GM12878 (cell line): ENCODE data around the gene DCC. TPM values are rescaled to one million over a fixed set of nuclear protein-coding genes. Genes with fewer than 3 reads are reported as not detected.

Experiments used
- ATAC-seq: fragments of 200-7000 bp; cut with Tn5 transposase; 3 replicates; pipeline ENCODE4 v1.9.1; 2020; ENCODE audit warnings: mild to moderate bottlenecking, moderate library complexity
- BruUV-seq: library from RNA; stranded (reverse); fragments of 400-500 nt; replicated peaks from 2 replicates; lab custom pipeline; 2021; lab: Mats Ljungman, UMichigan
- CTCF ChIA-PET: fragments of 300-600 bp; sonication (Branson Sonifier 250); formaldehyde crosslinking; extraction: SDS; loops from one replicate; lab custom pipeline; 2021; ENCODE audit warnings: inconsistent platforms; lab: Yijun Ruan, JAX
- POLR2A ChIA-PET: fragments of 350-600 bp; formaldehyde crosslinking; extraction: SDS; loops from one replicate; lab custom pipeline; 2021; ENCODE audit warnings: inconsistent platforms; lab: Charles Lee
- RAD21 ChIA-PET: fragments of 300-600 bp; sonication (Branson Sonifier 250); formaldehyde crosslinking; loops from one replicate; lab custom pipeline; 2023; ENCODE audit warnings: antibody characterized with exemption; ENCODE audit not compliant: unreplicated experiment; lab: Charles Lee
- SMC1A ChIA-PET: fragments of 300-600 bp; sonication (Branson Sonifier 250); formaldehyde crosslinking; loops from one replicate; lab custom pipeline; 2023; ENCODE audit not compliant: unreplicated experiment, uncharacterized antibody; lab: Charles Lee
- DNase-seq: peaks from one replicate; pipeline ENCODE4 v3.0.0-alpha.2; 2011; ENCODE audit warnings: low read depth, low spot score
- FAIRE-seq: peaks from 3 replicates; lab custom pipeline; 2011; peaks lifted over from hg19 to GRCh38; lab: Jason Lieb, UNC
- H2AFZ ChIP-seq: 2 replicates; pipeline ENCODE4 v1.6.0; 2011; ENCODE audit warnings: low read depth, low read length, control low read depth; ENCODE audit not compliant: control insufficient read depth
- H3K27ac ChIP-seq: 2 replicates; pipeline ENCODE4 v1.5.1; 2011; ENCODE audit warnings: control low read depth; ENCODE audit not compliant: control insufficient read depth, insufficient read depth
- H3K27me3 ChIP-seq, 2 experiments: replicated peaks in 1 of 2; 2 replicates each; pipeline versions ENCODE4 v1.6.0 to v1.6.1; 2011; ENCODE audit warnings: low read length in 1 of 2; ENCODE audit not compliant: control insufficient read depth in 2 of 2, insufficient read depth in 2 of 2
- H3K36me3 ChIP-seq, 2 experiments: 2 replicates each; pipeline ENCODE4 v1.5.1; 2011; ENCODE audit warnings: low read length in 1 of 2; ENCODE audit not compliant: control insufficient read depth in 2 of 2, insufficient read depth in 2 of 2
- H3K4me1 ChIP-seq: 2 replicates; pipeline ENCODE4 v1.6.1; 2011; ENCODE audit warnings: mild to moderate bottlenecking, low read length, moderate library complexity, mixed read lengths; ENCODE audit not compliant: control insufficient read depth, insufficient read depth
- H3K4me2 ChIP-seq: 2 replicates; pipeline ENCODE4 v1.6.0; 2011; ENCODE audit warnings: control low read depth; ENCODE audit not compliant: control insufficient read depth, insufficient read depth
- H3K4me3 ChIP-seq: fragments of 200-600 bp; sonication (generic); 2 replicates; pipeline ENCODE4 v1.5.1; 2016
- H3K79me2 ChIP-seq: 2 replicates; pipeline ENCODE4 v1.6.0; 2011; ENCODE audit warnings: low read length; ENCODE audit not compliant: control insufficient read depth, insufficient read depth
- H3K9ac ChIP-seq: 2 replicates; pipeline ENCODE4 v1.8.0; 2011; ENCODE audit warnings: low read length, control low read depth, mixed read lengths; ENCODE audit not compliant: control insufficient read depth, insufficient read depth
- H3K9me3 ChIP-seq: replicated peaks from 3 replicates; pipeline ENCODE4 v1.5.1; 2011; ENCODE audit warnings: mild to moderate bottlenecking, low read length; ENCODE audit not compliant: control insufficient read depth, insufficient read depth
- H4K20me1 ChIP-seq: 2 replicates; pipeline ENCODE4 v1.6.0; 2011; ENCODE audit not compliant: control insufficient read depth, insufficient read depth
- ASH2L ChIP-seq: fragments of 300-600, 200-600 bp; sonication (generic); IDR thresholded peaks from 2 replicates; pipeline ENCODE4 v1.6.1; 2017; ENCODE audit warnings: low read depth, mild to moderate bottlenecking, borderline replicate concordance
- ATF2 ChIP-seq: IDR thresholded peaks from 2 replicates; pipeline ENCODE4 v1.6.1; 2012; ENCODE audit warnings: low read length, inconsistent platforms
- CBX3 ChIP-seq: fragments of 200-600 bp; sonication (generic); IDR thresholded peaks from 2 replicates; pipeline ENCODE4 v1.6.1; 2016; ENCODE audit warnings: low read depth, borderline replicate concordance
- CEBPB ChIP-seq, 2 experiments: fragments of 150-350 bp in 1 of 2; IDR thresholded peaks; 2 replicates each; pipeline ENCODE4 v1.6.1; 2012 to 2014; ENCODE audit warnings: low read depth in 2 of 2, low read length in 2 of 2, borderline replicate concordance in 1 of 2, inconsistent platforms in 1 of 2
- HDAC2 ChIP-seq: fragments of 200-600 bp; sonication (generic); IDR thresholded peaks from 2 replicates; pipeline ENCODE4 v1.6.1; 2017
- JUND ChIP-seq: IDR thresholded peaks from 2 replicates; pipeline ENCODE4 v1.6.1; 2012; ENCODE audit warnings: low read depth, mild to moderate bottlenecking, low read length, improper control_type of control experiment, moderate library complexity
- KDM1A ChIP-seq: fragments of 200-600 bp; sonication (generic); IDR thresholded peaks from 2 replicates; pipeline ENCODE4 v1.6.1; 2016; ENCODE audit warnings: borderline replicate concordance
- PKNOX1 ChIP-seq: fragments of 450-650 bp; IDR thresholded peaks from 2 replicates; pipeline ENCODE4 v1.6.1; 2016; ENCODE audit warnings: mild to moderate bottlenecking
- SIN3A ChIP-seq: IDR thresholded peaks from 2 replicates; pipeline ENCODE4 v1.6.1; 2012; ENCODE audit warnings: low read depth, low read length, improper control_type of control experiment
- WGBS: methylation state at CpG from one replicate; pipeline ENCODE4 v1.1.6; 2016; ENCODE audit warnings: low lambda C conversion rate; ENCODE audit not compliant: insufficient replicate concordance, insufficient coverage; ENCODE audit errors: missing lambda C conversion rate; 5-methylcytosine and 5-hydroxymethylcytosine counted together
- in situ Hi-C: fragments of 300-500 bp; cut with MboI; formaldehyde crosslinking; loops from 9 replicates; pipeline ENCODE4 v1.14.3; 2018; ENCODE audit warnings: mixed read lengths
- intact Hi-C: fragments of 100-400 bp; cut with micrococcal nuclease; formaldehyde crosslinking; loops from one replicate; pipeline ENCODE4 v1.14.2; 2022; ENCODE audit not compliant: unreplicated experiment
- polyA plus RNA-seq, 11 experiments: library from polyadenylated mRNA; depleted of rRNA in 4 of 11; unstranded in 6 of 11; stranded (reverse) in 5 of 11; fragments of >200 nt; fragmentation: Nextera tagmentation in 4 of 11; fragmentation: Illumina TruSeq in 1 of 11; extraction: Ambion mirVana in 4 of 11; extraction: Trizol in 1 of 11; gene quantifications; 1 replicate in 1 of 11; 2 replicates in 10 of 11; pipeline versions ENCODE4 v1.2.1 to v1.2.3, GENCODE V29; 2011 to 2016; ENCODE audit warnings: inconsistent platforms in 2 of 11, missing spikeins in 2 of 11, low read depth in 1 of 11
- total RNA-seq, 4 experiments: library from RNA; depleted of rRNA in 3 of 4; stranded (reverse); fragments of >200 nt in 3 of 4; fragmentation: Illumina TruSeq in 1 of 4; extraction: Trizol in 1 of 4; gene quantifications; 2 replicates each; pipeline versions ENCODE4 v1.2.1 to v1.2.3, GENCODE V29; 2013 to 2021
- TF ChIP-seq, protein P1 (sequence below): fragments of 450-650 bp; IDR thresholded peaks from 2 replicates; pipeline ENCODE4 v1.6.1; 2017; ENCODE audit warnings: mild to moderate bottlenecking, moderate library complexity

DCC gene
- total and polyA plus RNA-seq, 10 of the 15 experiments (the other 5 are each of a cell fraction or from before 2014, with no cell fraction given) = 0.01 TPM; not detected in 9

DNA sequence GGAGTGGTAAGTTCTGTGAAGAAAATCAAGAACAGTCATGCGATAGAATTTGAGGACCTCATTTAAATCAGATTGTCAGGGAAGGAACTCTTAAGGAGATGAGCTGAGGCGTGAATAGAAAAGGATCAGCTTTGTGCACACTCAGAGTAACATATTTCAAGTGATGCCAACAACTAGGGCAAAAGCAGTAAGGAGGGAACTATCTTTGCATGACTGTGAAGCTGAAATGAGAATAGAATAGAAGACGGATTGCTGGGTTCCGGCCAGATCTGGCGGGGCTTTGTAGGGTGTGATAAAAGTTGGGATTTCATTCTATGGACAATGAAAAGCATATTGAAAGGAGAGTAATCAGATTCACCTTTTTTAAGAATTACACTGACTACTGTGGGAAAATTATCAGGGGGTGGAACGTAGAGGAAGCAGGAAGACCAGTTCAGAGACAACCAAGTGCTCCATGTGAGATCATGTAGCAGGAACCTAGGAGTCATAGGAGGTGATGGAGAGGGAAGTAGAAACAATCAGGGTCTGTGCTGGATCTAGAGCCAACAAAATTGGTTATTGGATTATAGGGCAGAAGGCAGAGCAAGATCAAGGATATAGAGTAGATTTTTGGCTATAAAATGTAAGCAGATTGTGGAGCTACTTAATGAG lies 884.3 kb downstream of the DCC start:
- ATAC-seq = no peak
- no peak overlapping the region for H3K4me2 ChIP-seq
- no peaks in the 10 kb centered on the region for H3K79me2 ChIP-seq
- H4K20me1 ChIP-seq = no peaks in the 10 kb centered on the region
- H3K27me3 ChIP-seq = no peaks in the 10 kb centered on the region
- in situ Hi-C loops = no loop called here
- 36% methylated on average over 6 of the region's 6 CpGs for WGBS
- no peaks in the 10 kb centered on the region for H3K4me1 ChIP-seq
- no peak for FAIRE-seq
- no peak for TF ChIP-seq JUND
- TF ChIP-seq KDM1A = no peak
- TF ChIP-seq ASH2L = no peak
- no peak for TF ChIP-seq PKNOX1
- no peak for TF ChIP-seq CEBPB (IDR thresholded peaks at IDR 0.05; ENCODE audit: borderline replicate concordance in 1 of 2, low read depth in 2 of 2, low read length in 2 of 2)
- TF ChIP-seq, protein P1, sequence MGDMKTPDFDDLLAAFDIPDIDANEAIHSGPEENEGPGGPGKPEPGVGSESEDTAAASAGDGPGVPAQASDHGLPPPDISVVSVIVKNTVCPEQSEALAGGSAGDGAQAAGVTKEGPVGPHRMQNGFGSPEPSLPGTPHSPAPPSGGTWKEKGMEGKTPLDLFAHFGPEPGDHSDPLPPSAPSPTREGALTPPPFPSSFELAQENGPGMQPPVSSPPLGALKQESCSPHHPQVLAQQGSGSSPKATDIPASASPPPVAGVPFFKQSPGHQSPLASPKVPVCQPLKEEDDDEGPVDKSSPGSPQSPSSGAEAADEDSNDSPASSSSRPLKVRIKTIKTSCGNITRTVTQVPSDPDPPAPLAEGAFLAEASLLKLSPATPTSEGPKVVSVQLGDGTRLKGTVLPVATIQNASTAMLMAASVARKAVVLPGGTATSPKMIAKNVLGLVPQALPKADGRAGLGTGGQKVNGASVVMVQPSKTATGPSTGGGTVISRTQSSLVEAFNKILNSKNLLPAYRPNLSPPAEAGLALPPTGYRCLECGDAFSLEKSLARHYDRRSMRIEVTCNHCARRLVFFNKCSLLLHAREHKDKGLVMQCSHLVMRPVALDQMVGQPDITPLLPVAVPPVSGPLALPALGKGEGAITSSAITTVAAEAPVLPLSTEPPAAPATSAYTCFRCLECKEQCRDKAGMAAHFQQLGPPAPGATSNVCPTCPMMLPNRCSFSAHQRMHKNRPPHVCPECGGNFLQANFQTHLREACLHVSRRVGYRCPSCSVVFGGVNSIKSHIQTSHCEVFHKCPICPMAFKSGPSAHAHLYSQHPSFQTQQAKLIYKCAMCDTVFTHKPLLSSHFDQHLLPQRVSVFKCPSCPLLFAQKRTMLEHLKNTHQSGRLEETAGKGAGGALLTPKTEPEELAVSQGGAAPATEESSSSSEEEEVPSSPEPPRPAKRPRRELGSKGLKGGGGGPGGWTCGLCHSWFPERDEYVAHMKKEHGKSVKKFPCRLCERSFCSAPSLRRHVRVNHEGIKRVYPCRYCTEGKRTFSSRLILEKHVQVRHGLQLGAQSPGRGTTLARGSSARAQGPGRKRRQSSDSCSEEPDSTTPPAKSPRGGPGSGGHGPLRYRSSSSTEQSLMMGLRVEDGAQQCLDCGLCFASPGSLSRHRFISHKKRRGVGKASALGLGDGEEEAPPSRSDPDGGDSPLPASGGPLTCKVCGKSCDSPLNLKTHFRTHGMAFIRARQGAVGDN = no peak
- no peak for TF ChIP-seq SIN3A
- TF ChIP-seq CBX3 = no peak
- no peak for TF ChIP-seq HDAC2
- no peak for TF ChIP-seq ATF2
- H3K9ac ChIP-seq = no peak overlapping the region
- H3K4me3 ChIP-seq = no peak overlapping the region
- H3K36me3 ChIP-seq = no peaks in the 10 kb centered on the region
- ChIA-PET POLR2A (no interaction called here), SMC1A (no interaction called here), CTCF (no interaction called here), RAD21 (no interaction called here)
- no peak for DNase-seq
- H2AFZ ChIP-seq = no peak overlapping the region
- BruUV-seq = no TSS peak
- no peak overlapping the region for H3K27ac ChIP-seq
- intact Hi-C loops = no loop called here
- H3K9me3 ChIP-seq = no peaks in the 10 kb centered on the region; the same call in 2 of the 3 replicates
